Measurements from ENCODE around the gene DDR2.
A peak's percentile ranks its signal among the peaks of the same experiment; 100 is the strongest.
"Not testable (repeated sequence)": the region's sequence is repeated elsewhere in the genome, so short reads cannot be mapped to it uniquely, and the experiment has no call there.

Gene DDR2

DNA sequence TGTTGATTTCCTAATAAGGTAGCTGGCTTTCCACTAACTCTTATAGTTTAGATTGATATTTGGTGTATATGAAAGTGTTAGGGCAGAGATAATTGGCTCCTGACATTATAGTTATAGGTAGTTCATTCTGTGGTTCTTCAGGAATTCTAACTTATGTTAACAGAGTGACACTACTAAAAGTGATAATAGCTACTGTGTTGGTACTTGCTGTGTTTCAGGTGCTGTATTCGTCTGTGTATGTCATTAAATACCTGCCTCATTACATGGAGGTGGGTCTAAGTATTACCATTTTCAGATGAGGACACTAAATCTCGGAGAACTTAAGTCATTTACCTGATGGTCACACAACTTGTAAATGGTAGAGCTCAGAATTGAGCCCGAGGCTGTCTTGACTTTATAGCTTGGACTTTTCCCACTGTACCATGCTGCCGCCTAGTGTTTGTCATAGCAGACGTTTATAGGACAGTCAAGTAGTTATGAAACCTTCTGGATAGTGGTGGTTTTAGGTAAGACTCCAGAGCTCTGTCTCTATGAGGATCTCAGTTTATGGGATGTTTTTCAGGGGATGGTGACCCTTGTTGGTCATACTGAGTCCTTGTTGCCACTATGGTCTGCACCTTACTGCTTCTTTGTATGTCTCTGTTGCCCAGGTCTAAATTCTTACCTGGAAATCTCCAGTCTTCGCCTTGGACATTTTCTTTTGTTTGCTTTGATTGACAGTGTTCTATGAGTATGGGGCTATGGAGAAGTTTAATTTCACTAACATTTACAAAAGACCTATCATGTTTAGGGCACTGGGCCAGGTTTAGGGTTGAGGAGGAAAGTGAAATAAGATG is 167.9 kb downstream of the DDR2 start:
- H3K4me1 Mint-ChIP-seq (ENCODE audit: low read depth); H3K4me3 Mint-ChIP-seq; H3K9me3 Mint-ChIP-seq; DNase-seq; H3K27me3 Mint-ChIP-seq; H3K27ac Mint-ChIP-seq: not testable (repeated sequence)
- H3K36me3 Mint-ChIP-seq (ENCODE audit: low read depth) = peaks cover 91% of the 10 kb centered on the region

DNA sequence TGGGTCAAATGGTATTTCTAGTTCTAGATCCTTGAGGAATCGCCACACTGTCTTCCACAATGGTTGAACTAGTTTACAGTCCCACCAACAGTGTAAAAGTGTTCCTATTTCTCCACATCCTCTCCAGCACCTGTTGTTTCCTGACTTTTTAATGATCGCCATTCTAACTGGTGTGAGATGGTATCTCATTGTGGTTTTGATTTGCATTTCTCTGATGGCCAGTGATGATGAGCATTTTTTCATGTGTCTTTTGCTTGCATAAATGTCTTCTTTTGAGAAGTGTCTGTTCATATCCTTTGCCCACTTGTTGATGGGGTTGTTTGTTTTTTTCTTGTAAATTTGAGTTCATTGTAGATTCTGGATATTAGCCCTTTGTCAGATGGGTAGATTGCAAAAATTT is 175.2 kb downstream of the DDR2 start:
- H3K27ac Mint-ChIP-seq; DNase-seq; H3K27me3 Mint-ChIP-seq; H3K4me3 Mint-ChIP-seq; H3K4me1 Mint-ChIP-seq (ENCODE audit: low read depth); H3K9me3 Mint-ChIP-seq: not testable (repeated sequence)
- H3K36me3 Mint-ChIP-seq (ENCODE audit: low read depth) = peaks cover 86% of the 10 kb centered on the region

DNA sequence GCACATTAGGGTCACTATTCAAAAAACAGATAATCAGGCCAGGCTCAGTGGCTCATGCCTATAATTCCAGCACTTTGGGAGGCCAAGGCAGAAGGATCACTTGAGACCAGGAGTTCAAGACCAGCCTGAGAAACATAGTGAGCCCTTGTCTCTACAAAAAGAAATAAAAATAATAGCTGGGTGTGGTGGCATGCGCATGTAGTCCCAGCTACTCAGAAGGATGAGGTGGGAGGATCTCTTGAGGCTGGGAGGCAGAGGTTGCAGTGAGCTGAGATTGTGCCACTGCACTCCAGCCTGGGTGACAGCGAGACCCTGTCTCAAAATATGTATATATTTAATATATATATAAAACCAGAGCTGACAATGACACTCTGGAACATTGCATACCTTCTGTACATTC is 180.1 kb downstream of the DDR2 start:
- H3K4me1 Mint-ChIP-seq (ENCODE audit: low read depth); H3K4me3 Mint-ChIP-seq; H3K9me3 Mint-ChIP-seq; DNase-seq; H3K27ac Mint-ChIP-seq; H3K27me3 Mint-ChIP-seq: not testable (repeated sequence)
- peaks cover 51% of the 10 kb centered on the region for H3K36me3 Mint-ChIP-seq (ENCODE audit: low read depth)

DNA sequence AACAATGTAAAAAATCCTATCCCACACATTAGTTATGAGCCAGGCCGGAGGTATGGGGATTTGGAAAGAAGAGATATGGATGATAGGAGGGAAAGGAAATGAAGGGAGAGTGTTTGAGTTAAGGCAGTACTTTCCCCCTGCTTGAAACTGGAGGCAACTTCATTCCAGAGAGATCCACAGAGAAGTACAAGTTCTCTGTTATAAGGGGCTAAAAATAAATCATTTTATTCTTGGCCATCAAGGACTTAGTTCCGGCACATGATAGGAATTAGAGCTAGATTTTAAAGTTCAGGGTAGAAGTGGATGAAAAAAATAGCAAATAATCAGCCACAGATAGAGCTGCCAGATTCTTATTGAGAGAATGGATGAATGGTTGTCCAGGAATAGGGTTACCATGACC is 185.9 kb downstream of the DDR2 start:
- H3K4me3 Mint-ChIP-seq; H3K36me3 Mint-ChIP-seq (ENCODE audit: low read depth); DNase-seq; H3K27ac Mint-ChIP-seq; H3K9me3 Mint-ChIP-seq: not testable (repeated sequence)
- Mint-ChIP-seq H3K27me3 (peaks cover 31% of the 10 kb centered on the region), H3K4me1 (ENCODE audit: low read depth) (peaks cover 13% of the 10 kb centered on the region)

DNA sequence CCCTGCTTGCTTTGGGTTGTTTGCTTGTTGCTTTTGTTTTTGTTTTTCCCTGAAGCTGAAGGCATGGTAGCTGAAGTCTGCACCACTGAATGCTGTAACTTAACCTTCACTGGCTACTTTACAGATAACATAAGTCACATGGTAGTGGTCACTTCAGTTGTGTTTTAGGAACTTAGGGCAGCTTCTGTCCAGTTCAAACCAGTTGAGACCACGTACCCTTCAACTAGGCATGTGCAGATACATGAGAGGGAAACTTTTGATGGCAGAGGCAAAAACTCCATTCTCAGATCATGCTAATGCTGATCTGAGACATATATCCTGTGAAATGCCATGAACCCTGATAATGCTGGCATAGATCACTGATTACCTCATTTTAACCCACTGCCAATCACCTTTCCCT is 186.4 kb downstream of the DDR2 start:
- peaks cover 19% of the 10 kb centered on the region for H3K4me1 Mint-ChIP-seq (ENCODE audit: low read depth)
- H3K4me3 Mint-ChIP-seq; H3K27ac Mint-ChIP-seq; H3K36me3 Mint-ChIP-seq (ENCODE audit: low read depth); H3K9me3 Mint-ChIP-seq; DNase-seq: not testable (repeated sequence)
- H3K27me3 Mint-ChIP-seq = peaks cover 33% of the 10 kb centered on the region

DNA sequence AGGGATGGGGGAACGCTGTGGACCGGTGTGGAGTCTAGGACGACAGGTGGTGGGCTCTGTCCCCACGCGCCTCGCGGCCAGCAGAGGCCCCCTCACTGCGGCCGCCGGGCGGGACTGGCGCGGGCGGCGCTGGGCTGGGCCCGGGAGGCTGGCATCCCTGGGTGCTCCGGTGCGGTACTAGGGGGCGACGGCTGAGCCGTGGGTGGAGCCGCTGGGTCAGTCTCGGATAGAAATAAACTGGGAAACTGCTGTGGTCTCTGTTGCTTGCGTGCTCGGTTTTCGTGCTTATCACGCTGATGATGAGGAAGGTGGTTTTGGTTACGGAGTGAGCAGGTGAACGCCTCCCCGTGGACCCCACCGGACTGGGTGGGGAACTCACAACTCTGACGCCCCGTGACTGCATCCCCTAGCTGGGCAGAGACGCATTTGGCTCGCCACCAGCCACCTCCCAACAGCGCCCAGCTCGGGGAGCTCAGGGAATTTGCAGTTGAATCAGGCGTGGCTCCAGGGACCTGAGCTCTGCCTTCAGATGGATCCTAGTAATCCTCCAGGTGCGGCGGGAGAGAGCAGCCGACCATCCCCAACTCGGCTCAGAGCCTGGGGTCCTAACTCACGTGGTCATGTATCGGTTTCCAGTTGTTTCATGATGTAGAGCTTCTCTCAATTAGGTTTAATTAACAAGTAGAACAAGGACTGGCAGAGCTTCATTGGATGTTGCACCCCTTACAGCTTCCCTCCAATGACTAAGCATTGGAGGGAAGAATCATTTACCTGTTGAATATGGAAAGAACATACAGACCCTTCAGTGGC is 190.3 kb downstream of the DDR2 start:
- peak overlapping the region; percentile 66 for H3K4me3 Mint-ChIP-seq
- H3K27ac Mint-ChIP-seq = peak overlapping the region; percentile 55
- no peaks in the 10 kb centered on the region for H3K36me3 Mint-ChIP-seq (ENCODE audit: low read depth)
- no peaks in the 10 kb centered on the region for H3K9me3 Mint-ChIP-seq
- peaks cover 23% of the 10 kb centered on the region for H3K4me1 Mint-ChIP-seq (ENCODE audit: low read depth)
- H3K27me3 Mint-ChIP-seq = peaks cover 55% of the 10 kb centered on the region
- DNase-seq = peak; percentile 29

DNA sequence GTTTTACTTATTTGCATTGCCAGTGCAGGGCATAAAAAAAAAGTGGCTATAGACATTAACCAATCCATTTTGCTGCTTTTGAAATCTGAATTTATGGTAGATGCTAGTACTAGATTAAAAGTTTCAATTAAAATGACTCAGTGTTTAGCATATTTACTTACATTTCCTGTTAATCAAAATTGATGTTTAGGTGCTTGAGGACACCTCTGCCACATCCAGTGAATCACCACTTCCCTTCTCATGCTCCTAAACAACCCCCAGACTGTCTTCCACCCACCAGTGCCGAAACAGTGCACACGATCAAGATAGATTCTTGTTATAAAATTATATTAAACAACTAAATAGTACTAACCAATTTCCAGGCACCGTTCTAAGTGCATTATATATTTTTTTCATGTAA is 191.0 kb downstream of the DDR2 start:
- H3K9me3 Mint-ChIP-seq = no peaks in the 10 kb centered on the region
- no peak for DNase-seq
- H3K4me1 Mint-ChIP-seq (ENCODE audit: low read depth) = peaks cover 23% of the 10 kb centered on the region
- peak overlapping the region; percentile 66 for H3K4me3 Mint-ChIP-seq
- H3K27me3 Mint-ChIP-seq = peaks cover 56% of the 10 kb centered on the region
- no peak overlapping the region for H3K27ac Mint-ChIP-seq
- H3K36me3 Mint-ChIP-seq (ENCODE audit: low read depth) = no peaks in the 10 kb centered on the region

DNA sequence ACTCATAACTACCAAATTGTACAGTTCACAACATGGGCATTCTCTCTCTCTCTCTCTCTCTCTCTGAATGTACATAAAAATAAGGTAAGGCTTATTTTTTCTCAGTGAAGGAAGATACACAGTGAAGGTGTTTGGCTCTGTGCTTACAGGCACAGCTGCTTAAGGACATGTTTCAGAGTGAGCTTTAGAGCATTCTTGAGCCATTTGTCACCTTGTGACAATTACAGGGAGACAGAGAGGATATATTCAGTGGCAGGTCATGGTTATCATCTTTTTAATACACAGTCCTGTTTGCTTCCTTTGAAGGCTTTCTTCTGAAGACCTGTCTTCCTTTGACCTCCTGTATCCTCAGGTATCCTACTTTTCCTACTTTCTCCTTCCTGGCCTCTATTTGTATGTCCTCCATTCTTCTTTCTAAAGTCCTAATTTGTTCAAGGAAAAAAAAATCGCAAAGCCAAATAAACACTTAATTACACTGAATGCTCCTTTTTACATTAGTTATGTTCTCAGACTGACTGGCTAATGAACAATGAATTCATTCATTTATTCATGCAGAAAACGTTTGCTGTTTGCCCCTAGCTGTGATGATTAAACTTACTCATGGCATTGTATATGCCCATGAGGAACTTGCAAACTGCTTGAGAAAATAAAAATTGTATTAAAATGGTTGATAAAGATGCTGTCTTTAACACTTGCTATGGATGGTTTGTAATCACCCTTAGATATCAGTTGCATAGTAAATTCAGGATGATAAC is 191.7 kb downstream of the DDR2 start:
- no peak for DNase-seq
- no peaks in the 10 kb centered on the region for H3K36me3 Mint-ChIP-seq (ENCODE audit: low read depth)
- H3K4me3 Mint-ChIP-seq = no peak overlapping the region
- H3K9me3 Mint-ChIP-seq = no peaks in the 10 kb centered on the region
- no peak overlapping the region for H3K27ac Mint-ChIP-seq
- H3K27me3 Mint-ChIP-seq = peaks cover 60% of the 10 kb centered on the region
- peaks cover 23% of the 10 kb centered on the region for H3K4me1 Mint-ChIP-seq (ENCODE audit: low read depth)

DNA sequence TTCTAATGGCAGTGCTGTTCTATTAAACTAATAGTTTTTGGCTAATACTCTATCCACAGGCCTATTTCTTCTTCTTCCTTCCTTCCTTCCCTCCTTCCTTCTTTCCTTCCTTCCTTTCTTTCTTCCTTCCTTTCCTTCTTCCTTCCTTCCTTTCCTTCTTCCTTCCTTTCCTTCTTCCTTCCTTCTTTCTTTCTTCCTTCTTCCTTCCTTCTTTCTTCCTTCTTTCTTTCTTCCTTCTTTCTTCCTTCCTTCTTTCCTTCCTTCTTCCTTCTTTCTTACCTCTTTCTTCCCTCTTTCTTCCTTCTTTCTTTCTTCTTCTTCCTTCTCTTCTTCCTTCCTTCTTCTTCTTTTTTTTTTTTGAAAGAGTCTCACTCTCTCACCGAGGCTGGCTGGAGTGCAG is 197.0 kb downstream of the DDR2 start:
- Mint-ChIP-seq H3K27ac (no peak overlapping the region), H3K36me3 (ENCODE audit: low read depth) (no peaks in the 10 kb centered on the region), H3K4me1 (ENCODE audit: low read depth) (peaks cover under 1% of the 10 kb centered on the region), H3K27me3 (peaks cover 35% of the 10 kb centered on the region), H3K9me3 (no peaks in the 10 kb centered on the region), H3K4me3 (no peak overlapping the region)
- DNase-seq = no peak

DNA sequence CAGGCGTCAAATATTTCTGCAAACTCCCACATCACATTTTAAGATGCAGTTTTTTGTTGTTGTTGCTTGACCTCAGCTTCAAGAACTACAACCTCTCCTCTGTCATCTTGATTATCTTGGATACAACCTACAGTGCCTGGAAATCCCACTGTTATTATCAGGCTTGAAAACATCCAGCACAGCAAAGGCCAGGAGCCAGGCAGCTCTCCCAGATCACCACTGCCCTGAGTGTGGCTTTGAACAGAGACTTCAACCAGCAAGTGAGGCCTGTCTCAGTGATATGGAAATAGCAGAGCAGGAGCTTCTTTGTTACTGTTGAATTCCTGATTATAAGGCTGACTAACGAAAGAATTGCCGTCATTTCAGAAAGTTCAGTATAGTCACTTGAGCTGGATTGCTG is 200.2 kb downstream of the DDR2 start:
- Mint-ChIP-seq H3K4me3 (no peak overlapping the region), H3K4me1 (ENCODE audit: low read depth) (peaks cover 19% of the 10 kb centered on the region), H3K36me3 (ENCODE audit: low read depth) (no peaks in the 10 kb centered on the region), H3K27me3 (peaks cover 24% of the 10 kb centered on the region), H3K9me3 (peaks cover 6% of the 10 kb centered on the region), H3K27ac (no peak overlapping the region)
- DNase-seq = no peak

DNA sequence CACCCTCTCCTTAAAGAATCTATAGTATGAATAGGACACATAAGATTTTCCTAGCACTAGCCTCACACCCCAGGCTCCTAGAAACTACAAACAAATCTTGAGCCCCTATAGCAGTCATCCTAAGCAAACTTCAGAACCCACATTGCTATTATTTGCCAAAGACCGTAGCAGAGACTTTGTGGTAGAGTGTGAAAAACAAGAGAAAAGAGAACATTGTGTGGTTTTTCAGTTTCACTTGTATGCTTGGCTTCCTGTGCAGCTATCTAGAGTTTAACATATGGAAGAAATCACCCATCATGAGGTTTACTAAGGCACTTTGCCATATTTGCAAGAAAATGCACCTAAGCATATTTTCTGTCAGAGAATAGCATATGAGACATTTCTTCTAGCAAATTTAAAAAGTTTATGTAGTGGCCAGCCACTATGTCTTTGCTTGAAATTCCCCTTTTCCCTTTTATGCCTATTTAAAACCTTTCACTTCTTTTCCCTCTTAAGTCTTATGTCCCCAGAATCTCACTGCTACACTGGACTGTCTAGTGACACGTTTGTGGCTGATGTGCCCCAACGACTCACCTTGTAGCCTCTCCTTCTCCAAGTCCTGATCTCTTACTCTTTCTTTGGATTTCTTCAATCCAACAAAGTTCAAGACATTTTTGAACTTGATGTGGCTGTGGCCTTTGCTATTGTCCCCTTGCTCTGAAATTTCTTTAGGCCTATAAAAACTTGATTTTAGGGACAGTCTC is 203.1 kb downstream of the DDR2 start:
- H3K27me3 Mint-ChIP-seq = peaks cover 26% of the 10 kb centered on the region
- DNase-seq = no peak
- peak overlapping the region; percentile 73 for H3K27ac Mint-ChIP-seq
- H3K36me3 Mint-ChIP-seq (ENCODE audit: low read depth) = peaks cover 4% of the 10 kb centered on the region
- peaks cover 22% of the 10 kb centered on the region for H3K9me3 Mint-ChIP-seq
- peaks cover 19% of the 10 kb centered on the region for H3K4me1 Mint-ChIP-seq (ENCODE audit: low read depth)
- H3K4me3 Mint-ChIP-seq = no peak overlapping the region

Measured in activated T-cell treated with anti-CD3 and anti-CD28 coated beads, Interleukin-2, amount 50 U/mL, for 24 hours (primary cell).